Calu3 (cell line): ENCODE data around the gene GRIN1. TPM values are rescaled to one million over a fixed set of nuclear protein-coding genes. Genes with fewer than 3 reads are reported as not detected.

Experiments used
- BruUV-seq: library from RNA; stranded (reverse); fragments of 400-500 nt; replicated peaks from 2 replicates; lab custom pipeline; 2021; lab: Mats Ljungman, UMichigan
- CTCF ChIA-PET: fragments of 300-600 bp; sonication (Branson Sonifier 250); formaldehyde crosslinking; loops from one replicate; lab custom pipeline; 2022; ENCODE audit warnings: antibody characterized with exemption; lab: Charles Lee
- DNase-seq: peaks from one replicate; pipeline ENCODE4 v3.0.0; 2022
- H3K27ac Mint-ChIP-seq: one replicate; pipeline ENCODE4 v1.8.0; 2022; ENCODE audit warnings: mixed read lengths; ENCODE audit not compliant: unreplicated experiment
- H3K27me3 Mint-ChIP-seq: one replicate; pipeline ENCODE4 v1.8.0; 2022; ENCODE audit warnings: mixed read lengths; ENCODE audit not compliant: unreplicated experiment
- H3K36me3 Mint-ChIP-seq: one replicate; pipeline ENCODE4 v1.8.0; 2022; ENCODE audit warnings: mild to moderate bottlenecking, moderate library complexity, mixed read lengths; ENCODE audit not compliant: insufficient read depth, unreplicated experiment
- H3K4me1 Mint-ChIP-seq: one replicate; pipeline ENCODE4 v1.8.0; 2022; ENCODE audit warnings: mild to moderate bottlenecking, low read depth, mixed read lengths; ENCODE audit not compliant: unreplicated experiment
- H3K4me3 Mint-ChIP-seq: one replicate; pipeline ENCODE4 v1.8.0; 2022; ENCODE audit warnings: mild to moderate bottlenecking, low read depth, moderate library complexity, mixed read lengths; ENCODE audit not compliant: unreplicated experiment
- H3K9me3 Mint-ChIP-seq: one replicate; pipeline ENCODE4 v1.8.0; 2022; ENCODE audit warnings: low read depth, mixed read lengths; ENCODE audit not compliant: unreplicated experiment
- CTCF ChIP-seq: fragments of 200-600 bp; IDR thresholded peaks from one replicate; pipeline ENCODE4 v1.8.0; 2022; ENCODE audit warnings: antibody characterized with exemption; ENCODE audit not compliant: unreplicated experiment
- intact Hi-C: fragments of 100-400 bp; cut with micrococcal nuclease; formaldehyde crosslinking; loops from one replicate; pipeline ENCODE4 v1.10.0; 2022; ENCODE audit not compliant: unreplicated experiment
- total RNA-seq: library from RNA; stranded (reverse); gene quantifications from 2 replicates; pipeline ENCODE4 v1.2.3, GENCODE V29; 2022

GRIN1 gene
- total RNA-seq, 1 experiment from 2014 or later, result 0.54 TPM

GRCh38 chr9:137108608-137109249, 30.2 kb upstream of the GRIN1 start:
- intact Hi-C loops, result no loop called here
- H3K4me1 Mint-ChIP-seq, result no peaks in the 10 kb centered on the region
- H3K27ac Mint-ChIP-seq, result no peak overlapping the region
- no peak for DNase-seq
- no peak for TF ChIP-seq CTCF
- no peak overlapping the region for H3K4me3 Mint-ChIP-seq
- CTCF ChIA-PET, result no interaction called here
- no peaks in the 10 kb centered on the region for H3K9me3 Mint-ChIP-seq
- BruUV-seq, result no TSS peak
- H3K27me3 Mint-ChIP-seq, result no peaks in the 10 kb centered on the region
- H3K36me3 Mint-ChIP-seq, result peaks cover 24% of the 10 kb centered on the region

DNA sequence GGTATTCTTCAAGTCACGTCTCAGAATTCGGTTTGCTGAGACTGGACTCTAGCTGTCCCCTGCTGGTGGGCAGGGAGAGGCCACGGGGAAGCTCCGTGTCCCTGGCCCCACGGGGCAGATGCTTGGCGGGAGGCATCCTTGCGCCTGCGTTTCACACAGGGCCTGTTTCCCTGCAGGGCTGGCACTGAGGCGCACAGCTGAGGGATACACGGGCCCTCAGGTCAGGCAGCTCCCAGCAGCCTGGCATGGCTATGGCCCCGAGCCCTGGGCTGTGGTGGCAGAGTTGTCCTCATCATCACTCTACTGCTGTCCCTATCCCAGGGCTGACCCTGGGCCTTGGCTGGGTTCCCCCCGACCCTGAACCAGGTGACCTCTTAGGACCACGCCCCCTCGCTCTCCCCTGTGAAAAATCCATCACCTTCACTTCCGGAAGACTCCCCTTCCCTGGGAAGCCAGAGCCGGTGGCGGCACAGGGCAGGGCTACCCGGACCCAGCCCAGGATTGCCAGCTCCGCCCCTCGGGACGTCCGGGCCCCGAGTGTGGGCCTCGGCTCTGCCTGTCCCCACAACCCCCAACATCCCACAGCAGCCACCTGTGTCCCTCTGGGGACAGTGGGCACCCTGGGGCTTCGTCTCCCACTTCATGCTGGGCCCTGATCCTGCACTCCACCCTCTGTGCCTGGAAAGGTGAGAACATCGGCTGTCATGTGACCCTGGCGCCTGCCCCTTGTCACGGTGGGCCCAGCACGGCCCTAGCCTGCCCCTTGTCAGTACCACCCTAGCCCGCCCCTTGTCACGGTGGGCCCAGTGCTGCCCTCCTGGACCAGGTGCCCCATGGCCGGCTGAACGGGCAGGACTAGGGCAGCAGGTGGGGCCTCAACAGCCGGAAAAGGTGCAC, 29.5 kb upstream of the GRIN1 start:
- no peak for TF ChIP-seq CTCF
- CTCF ChIA-PET, result no interaction called here
- Mint-ChIP-seq H3K36me3 (peaks cover 18% of the 10 kb centered on the region), H3K9me3 (no peaks in the 10 kb centered on the region), H3K4me3 (no peak overlapping the region), H3K27ac (no peak overlapping the region), H3K4me1 (no peaks in the 10 kb centered on the region), H3K27me3 (no peaks in the 10 kb centered on the region)
- no TSS peak for BruUV-seq
- intact Hi-C loops, result no loop called here
- no peak for DNase-seq

DNA sequence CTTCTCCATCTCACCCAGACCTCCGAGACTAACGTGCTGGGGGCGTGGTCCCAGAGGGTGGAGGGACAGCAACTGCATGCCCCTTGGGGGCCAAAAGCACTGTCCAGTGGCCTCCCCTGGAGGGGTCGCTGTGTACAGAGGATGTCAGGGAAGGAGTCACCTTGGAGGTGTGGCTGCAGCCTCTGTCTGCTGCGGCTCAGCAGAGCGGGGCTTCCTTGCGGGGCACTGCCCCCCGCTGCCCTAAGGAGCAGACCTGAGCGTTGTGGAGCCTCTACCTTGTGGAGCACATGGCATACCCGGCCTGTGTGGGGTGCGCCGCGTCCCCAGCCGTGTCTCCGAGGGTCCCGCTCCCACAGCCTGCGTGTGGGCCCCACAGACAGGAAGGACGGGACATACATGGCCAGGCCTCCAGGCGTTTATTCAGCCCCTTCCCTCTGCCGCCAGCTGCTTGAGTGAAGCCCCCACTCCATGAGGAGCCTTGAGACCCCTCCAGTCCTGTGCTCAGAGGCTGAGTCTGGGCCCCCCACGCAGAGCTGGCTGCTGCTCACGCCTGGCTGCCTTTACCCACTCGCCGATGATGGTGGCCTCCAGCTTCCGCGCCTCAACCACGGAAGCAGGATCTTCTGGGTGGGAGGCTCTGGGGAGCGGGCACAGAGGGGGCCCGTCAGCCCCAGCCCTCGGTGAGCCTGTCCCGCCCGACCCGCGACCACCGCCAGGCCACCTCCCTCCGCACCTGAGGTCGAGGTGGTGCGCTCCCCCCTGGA, 28.6 kb upstream of the GRIN1 start:
- no peaks in the 10 kb centered on the region for H3K9me3 Mint-ChIP-seq
- no peak overlapping the region for H3K27ac Mint-ChIP-seq
- BruUV-seq, result no TSS peak
- DNase-seq, result no peak
- TF ChIP-seq CTCF, result no peak
- intact Hi-C loops, result no loop called here
- no peaks in the 10 kb centered on the region for H3K27me3 Mint-ChIP-seq
- peaks cover 17% of the 10 kb centered on the region for H3K36me3 Mint-ChIP-seq
- CTCF ChIA-PET, result no interaction called here
- H3K4me3 Mint-ChIP-seq, result peak overlapping the region; percentile 17
- H3K4me1 Mint-ChIP-seq, result no peaks in the 10 kb centered on the region

DNA sequence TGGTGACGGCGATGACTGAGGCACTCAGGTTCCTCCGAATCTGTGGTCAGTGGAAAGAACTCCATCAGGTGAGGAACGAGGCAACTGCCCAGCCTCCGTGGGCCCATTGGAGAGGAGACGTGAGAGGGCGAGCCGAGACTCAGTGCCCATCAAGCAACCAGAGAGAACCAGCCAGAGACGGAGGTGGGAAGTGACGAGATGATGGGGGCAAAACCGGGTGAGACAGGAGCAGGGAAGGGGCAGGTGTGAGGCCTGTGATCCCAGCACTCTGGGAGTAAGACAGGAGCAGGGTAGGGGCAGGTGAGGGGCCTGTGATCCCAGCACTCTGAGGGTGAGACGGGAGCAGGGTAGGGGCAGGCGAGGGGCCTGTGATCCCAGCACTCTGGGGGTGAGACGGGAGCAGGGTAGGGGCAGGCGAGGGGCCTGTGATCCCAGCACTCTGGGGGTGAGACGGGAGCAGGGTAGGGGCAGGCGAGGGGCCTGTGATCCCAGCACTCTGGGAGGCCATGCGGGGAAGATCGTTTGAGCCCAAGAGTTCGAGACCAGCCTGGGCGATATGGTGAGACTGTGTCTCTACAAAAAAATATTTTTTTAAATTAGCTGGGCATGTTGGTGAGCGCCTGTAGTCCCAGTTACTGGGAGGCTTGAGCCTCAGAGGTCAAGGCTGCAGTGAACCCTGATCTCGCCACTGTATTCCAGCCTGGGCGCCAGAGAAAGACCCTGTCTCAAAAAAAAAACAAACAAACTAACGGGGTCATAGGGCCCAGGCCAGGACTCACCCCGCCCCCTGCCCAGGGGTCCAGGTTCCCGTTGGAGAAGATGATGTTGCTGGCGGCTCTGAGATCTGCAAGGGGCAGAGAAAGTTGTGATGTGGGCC, 27.8 kb upstream of the GRIN1 start:
- CTCF ChIA-PET, result no interaction called here
- Mint-ChIP-seq H3K9me3 (no peaks in the 10 kb centered on the region), H3K4me1 (no peaks in the 10 kb centered on the region), H3K36me3 (peaks cover 17% of the 10 kb centered on the region), H3K27me3 (no peaks in the 10 kb centered on the region), H3K27ac (no peak overlapping the region), H3K4me3 (peak overlapping the region; percentile 17)
- intact Hi-C loops, result no loop called here
- no TSS peak for BruUV-seq
- TF ChIP-seq CTCF, result no peak
- no peak for DNase-seq
